Endothelial cell of umbilical vein (primary cell): Measurements from ENCODE around the gene PUDP. TPM values are rescaled to one million over a fixed set of nuclear protein-coding genes. Genes with fewer than 3 reads are reported as not detected.
A peak's percentile ranks its signal among the peaks of the same experiment; 100 is the strongest.

ENCODE experiments used
- BruUV-seq: library from RNA; stranded (reverse); fragments of 400-500 nt; replicated peaks from 2 replicates; lab custom pipeline; 2021; lab: Mats Ljungman, UMichigan
- CTCF ChIA-PET: fragments of 300-600, 350-600 bp; sonication (Branson Sonifier 250); formaldehyde crosslinking; loops from one replicate; lab custom pipeline; 2021; ENCODE audit warnings: antibody characterized with exemption, inconsistent platforms; lab: Charles Lee
- POLR2A ChIA-PET: fragments of 300-600, 350-600 bp; sonication (Branson Sonifier 250); formaldehyde crosslinking; loops from one replicate; lab custom pipeline; 2021; ENCODE audit warnings: antibody characterized with exemption, inconsistent platforms; lab: Charles Lee
- DNase-seq: peaks from one replicate; pipeline ENCODE4 v3.0.0-alpha.2; 2011; ENCODE audit warnings: low read depth, low spot score
- FAIRE-seq: peaks from 2 replicates; lab custom pipeline; 2011; peaks lifted over from hg19 to GRCh38; lab: Jason Lieb, UNC
- H2AFZ ChIP-seq: 2 replicates; pipeline ENCODE4 v1.6.0; 2012; ENCODE audit warnings: low read depth, low read length, control low read depth, inconsistent platforms
- H3K27ac ChIP-seq: 2 replicates; pipeline ENCODE4 v1.5.1; 2011; ENCODE audit warnings: low read depth, mild to moderate bottlenecking, control low read depth, low read length, moderate library complexity; ENCODE audit not compliant: insufficient read depth
- H3K27me3 ChIP-seq, 2 experiments: 2 replicates each; pipeline versions ENCODE4 v1.6.0 to v1.6.1; 2011; ENCODE audit warnings: low read length in 2 of 2, mixed read lengths in 1 of 2; ENCODE audit not compliant: control insufficient read depth in 2 of 2, insufficient read depth in 2 of 2
- H3K36me3 ChIP-seq, 2 experiments: 2 replicates in 1 of 2; 3 replicates in 1 of 2; pipeline ENCODE4 v1.5.1; 2011; ENCODE audit warnings: low read length in 2 of 2, mild to moderate bottlenecking in 1 of 2, moderate library complexity in 1 of 2; ENCODE audit not compliant: control insufficient read depth in 2 of 2, insufficient read depth in 2 of 2; ENCODE audit errors: extremely low read depth in 1 of 2
- H3K4me1 ChIP-seq: 3 replicates; pipeline ENCODE4 v1.5.1; 2011; ENCODE audit warnings: mild to moderate bottlenecking, low read length; ENCODE audit not compliant: control insufficient read depth, insufficient read depth; ENCODE audit errors: extremely low read depth
- H3K4me2 ChIP-seq: 2 replicates; pipeline ENCODE4 v1.6.1; 2011; ENCODE audit warnings: low read length, control low read depth, mixed read lengths; ENCODE audit not compliant: insufficient read depth
- H3K4me3 ChIP-seq, 3 experiments: fragments of 200-600 bp in 1 of 3; sonication (generic), shearing (Covaris generic) in 1 of 3; replicated peaks in 1 of 3; 2 replicates each; pipeline ENCODE4 v1.5.1; 2011 to 2016; ENCODE audit warnings: control low read depth in 3 of 3, low read length in 3 of 3, mild to moderate bottlenecking in 2 of 3, inconsistent platforms in 1 of 3, low read depth in 1 of 3, moderate library complexity in 1 of 3; ENCODE audit not compliant: insufficient read depth in 1 of 3
- H3K79me2 ChIP-seq: 2 replicates; pipeline ENCODE4 v1.6.0; 2012; ENCODE audit warnings: low read length, inconsistent platforms; ENCODE audit not compliant: control insufficient read depth, insufficient read depth
- H3K9ac ChIP-seq: replicated peaks from 2 replicates; pipeline ENCODE3; 2011; ENCODE audit warnings: low read length, control low read depth; ENCODE audit not compliant: insufficient read depth; ENCODE audit errors: extremely low read depth
- H3K9me1 ChIP-seq: replicated peaks from 3 replicates; pipeline ENCODE4 v1.6.0; 2011; ENCODE audit warnings: mild to moderate bottlenecking, low read length; ENCODE audit not compliant: control insufficient read depth, insufficient read depth; ENCODE audit errors: extremely low read depth
- H3K9me3 ChIP-seq: replicated peaks from 2 replicates; pipeline ENCODE4 v1.5.1; 2012; ENCODE audit warnings: low read length, inconsistent platforms; ENCODE audit not compliant: control insufficient read depth, insufficient read depth
- H4K20me1 ChIP-seq: replicated peaks from 2 replicates; pipeline ENCODE3; 2011; ENCODE audit warnings: mild to moderate bottlenecking, low read length; ENCODE audit not compliant: control insufficient read depth, insufficient read depth; ENCODE audit errors: extremely low read depth
- EZH2 ChIP-seq: IDR thresholded peaks from 2 replicates; pipeline ENCODE4 v1.6.1; 2012; ENCODE audit warnings: borderline replicate concordance, low read depth, mild to moderate bottlenecking, moderate library complexity, low read length, inconsistent platforms; ENCODE audit not compliant: severe bottlenecking
- FOS ChIP-seq: IDR thresholded peaks from 2 replicates; pipeline ENCODE4 v1.6.1; 2011; ENCODE audit warnings: mild to moderate bottlenecking, low read length, moderate library complexity, borderline replicate concordance; ENCODE audit not compliant: insufficient read depth
- GATA2 ChIP-seq: IDR thresholded peaks from 2 replicates; pipeline ENCODE4 v1.7.0; 2011; ENCODE audit warnings: low read depth, mild to moderate bottlenecking, moderate library complexity, mixed read lengths, low read length; ENCODE audit not compliant: insufficient read length, insufficient read depth
- JUN ChIP-seq: IDR thresholded peaks from 2 replicates; pipeline ENCODE4 v1.6.1; 2011; ENCODE audit warnings: borderline replicate concordance, low read depth; ENCODE audit not compliant: insufficient read length, insufficient read depth
- MAX ChIP-seq: IDR thresholded peaks from 2 replicates; pipeline ENCODE4 v1.6.1; 2011; ENCODE audit not compliant: insufficient read depth, insufficient read length
- MYC ChIP-seq: IDR thresholded peaks from one replicate; pipeline ENCODE4 v1.6.1; 2011; ENCODE audit warnings: mild to moderate bottlenecking, low read depth, low read length
- POLR2A ChIP-seq: IDR thresholded peaks from 2 replicates; pipeline ENCODE4 v1.6.1; 2012; ENCODE audit warnings: low read depth, mild to moderate bottlenecking, control low read depth, low read length
- POLR2AphosphoS5 ChIP-seq: IDR thresholded peaks from 2 replicates; pipeline ENCODE4 v1.6.1; 2012; ENCODE audit warnings: low read depth, mild to moderate bottlenecking, control low read depth, low read length, moderate library complexity; ENCODE audit not compliant: insufficient read depth
- dilution Hi-C: fragments of 300-500 bp; cut with MboI; formaldehyde crosslinking; loops from one replicate; pipeline ENCODE4 v1.15.0; 2019; ENCODE audit warnings: low sequenced_read_pairs; ENCODE audit not compliant: extremely low pct_ligation_motif_present
- intact Hi-C: fragments of 100-400 bp; cut with micrococcal nuclease; formaldehyde crosslinking; loops from one replicate; pipeline ENCODE4 v1.10.0; 2022
- polyA plus RNA-seq, 4 experiments: library from polyadenylated mRNA; depleted of rRNA in 3 of 4; stranded (reverse) in 3 of 4; unstranded in 1 of 4; fragments of >200 nt; gene quantifications; 2 replicates each; pipeline versions ENCODE4 v1.2.1 to v1.2.3, GENCODE V29; 2011 to 2012; ENCODE audit warnings: missing spikeins in 1 of 4
- total RNA-seq: library from RNA; stranded (reverse); gene quantifications from 2 replicates; pipeline ENCODE4 v1.2.3, GENCODE V29; 2021
- TF ChIP-seq, protein P1 (sequence below), 2 donors: IDR thresholded peaks; 1 replicate in 1 of 2; 2 replicates in 1 of 2; pipeline ENCODE4 v1.5.1; 2011; ENCODE audit warnings: low read length in 2 of 2, mild to moderate bottlenecking in 2 of 2, moderate library complexity in 2 of 2, control low read depth in 1 of 2, inconsistent platforms in 1 of 2, low read depth in 1 of 2; ENCODE audit not compliant: insufficient read depth in 1 of 2; ENCODE audit errors: extremely low read depth in 1 of 2

The PUDP gene
- total and polyA plus RNA-seq, 2 donors (not counting 3 experiments of a cell fraction or from before 2014, with no cell fraction given): 17.3 to 22.5 TPM

- no peaks in the 10 kb centered on the region for H3K9me1 ChIP-seq
- H3K36me3 ChIP-seq: no peaks in the 10 kb centered on the region
- H2AFZ ChIP-seq: no peak overlapping the region
- no peak overlapping the region for H3K4me2 ChIP-seq
- POLR2A ChIA-PET: no interaction called here
- H4K20me1 ChIP-seq: no peaks in the 10 kb centered on the region
- no peaks in the 10 kb centered on the region for H3K4me1 ChIP-seq
- no TSS peak for BruUV-seq
- no peak overlapping the region for H3K27ac ChIP-seq
- no peak overlapping the region for H3K9ac ChIP-seq
- CTCF ChIA-PET: interaction anchor here (1.0 kb wide), 1 partner anchor 8 kb away, joined by 3 read pairs; the partner anchor contains the start of genes PUDP and STS
- FAIRE-seq (peak; percentile 63), DNase-seq (no peak)
- dilution Hi-C loops: no loop called here
- H3K27me3 ChIP-seq: no peaks in the 10 kb centered on the region
- intact Hi-C loops: no loop called here
- H3K79me2 ChIP-seq: peaks cover 19% of the 10 kb centered on the region
- no peak for TF ChIP-seq GATA2
- no peak for TF ChIP-seq EZH2
- no peak for TF ChIP-seq MYC
- TF ChIP-seq FOS: peak; percentile 42
- no peak for TF ChIP-seq POLR2A
- TF ChIP-seq POLR2AphosphoS5: no peak
- TF ChIP-seq MAX: no peak
- TF ChIP-seq, protein P1, sequence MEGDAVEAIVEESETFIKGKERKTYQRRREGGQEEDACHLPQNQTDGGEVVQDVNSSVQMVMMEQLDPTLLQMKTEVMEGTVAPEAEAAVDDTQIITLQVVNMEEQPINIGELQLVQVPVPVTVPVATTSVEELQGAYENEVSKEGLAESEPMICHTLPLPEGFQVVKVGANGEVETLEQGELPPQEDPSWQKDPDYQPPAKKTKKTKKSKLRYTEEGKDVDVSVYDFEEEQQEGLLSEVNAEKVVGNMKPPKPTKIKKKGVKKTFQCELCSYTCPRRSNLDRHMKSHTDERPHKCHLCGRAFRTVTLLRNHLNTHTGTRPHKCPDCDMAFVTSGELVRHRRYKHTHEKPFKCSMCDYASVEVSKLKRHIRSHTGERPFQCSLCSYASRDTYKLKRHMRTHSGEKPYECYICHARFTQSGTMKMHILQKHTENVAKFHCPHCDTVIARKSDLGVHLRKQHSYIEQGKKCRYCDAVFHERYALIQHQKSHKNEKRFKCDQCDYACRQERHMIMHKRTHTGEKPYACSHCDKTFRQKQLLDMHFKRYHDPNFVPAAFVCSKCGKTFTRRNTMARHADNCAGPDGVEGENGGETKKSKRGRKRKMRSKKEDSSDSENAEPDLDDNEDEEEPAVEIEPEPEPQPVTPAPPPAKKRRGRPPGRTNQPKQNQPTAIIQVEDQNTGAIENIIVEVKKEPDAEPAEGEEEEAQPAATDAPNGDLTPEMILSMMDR (IDR thresholded peaks at IDR 0.05; ENCODE audit: extremely low read depth in 1 of 2, insufficient read depth in 1 of 2, low read depth in 1 of 2, low read length in 2 of 2): no peak
- TF ChIP-seq JUN: no peak
- no peak overlapping the region for H3K4me3 ChIP-seq
- no peaks in the 10 kb centered on the region for H3K9me3 ChIP-seq
Observed at GRCh38 chrX:7139202-7140081, 8.5 kb downstream of the PUDP start.
